HCT116 (cell line): ENCODE measurements around the gene ZNF227. TPM values are rescaled to one million over a fixed set of nuclear protein-coding genes. Genes with fewer than 3 reads are reported as not detected.

Source experiments
- ATAC-seq: fragments of 200-7000 bp; cut with Tn5 transposase; 2 replicates; pipeline ENCODE4 v1.9.1; 2020; ENCODE audit warnings: mild to moderate bottlenecking, moderate library complexity
- BruUV-seq: library from RNA; stranded (reverse); fragments of 400-500 nt; replicated peaks from 2 replicates; lab custom pipeline; 2021; lab: Mats Ljungman, UMichigan
- CTCF ChIA-PET: fragments of 300-600 bp; sonication (Branson Sonifier 250); formaldehyde crosslinking; loops from one replicate; lab custom pipeline; 2021; ENCODE audit warnings: antibody characterized with exemption; lab: Charles Lee
- POLR2A ChIA-PET: fragments of 300-600, 350-600 bp; sonication (Branson Sonifier 250); formaldehyde crosslinking; loops from one replicate; lab custom pipeline; 2021; ENCODE audit warnings: antibody characterized with exemption; lab: Charles Lee
- RAD21 ChIA-PET, 2 experiments: fragments of 300-600 bp; sonication (Branson Sonifier 250); formaldehyde crosslinking; loops; one replicate each; lab custom pipeline; 2023; ENCODE audit warnings: low total read pairs in 2 of 2; ENCODE audit not compliant: uncharacterized antibody in 2 of 2, unreplicated experiment in 2 of 2, low non-redundant PET in 1 of 2; lab: Charles Lee
- DNase-seq: peaks from one replicate; pipeline ENCODE4 v3.0.0-alpha.2; 2010; ENCODE audit warnings: low read depth, low spot score
- H2AFZ ChIP-seq: fragments of 200-600 bp; shearing (Covaris generic), sonication (generic); 2 replicates; pipeline ENCODE4 v1.6.1; 2017; ENCODE audit warnings: low read depth, mixed run types, mixed read lengths, antibody characterized with exemption, low read length; ENCODE audit not compliant: poor library complexity, severe bottlenecking
- H3K27ac ChIP-seq: 2 replicates; pipeline ENCODE4 v1.5.1; 2012; ENCODE audit warnings: low read depth, low read length
- H3K27me3 ChIP-seq: fragments of 200-600 bp; sonication (generic); 2 replicates; pipeline ENCODE4 v1.6.1; 2016; ENCODE audit warnings: mixed run types, low read length, mixed read lengths; ENCODE audit not compliant: insufficient read depth
- H3K36me3 ChIP-seq, 2 experiments: fragments of 200-500 bp in 1 of 2; fragments of 200-600 bp in 1 of 2; sonication (Bioruptor generic) in 1 of 2; sonication (generic) in 1 of 2; 2 replicates each; pipeline versions ENCODE4 v1.5.1 to v1.6.1; 2014 to 2016; ENCODE audit warnings: low read length in 2 of 2, inconsistent platforms in 1 of 2, mixed read lengths in 1 of 2, mixed run types in 1 of 2; ENCODE audit not compliant: insufficient read depth in 2 of 2, control insufficient read depth in 1 of 2
- H3K4me1 ChIP-seq, 2 experiments: fragments of 200-600 bp in 1 of 2; sonication (generic) in 1 of 2; 2 replicates each; pipeline versions ENCODE4 v1.5.1 to v1.6.1; 2012 to 2017; ENCODE audit warnings: low read length in 2 of 2, inconsistent platforms in 1 of 2, mild to moderate bottlenecking in 1 of 2, mixed read lengths in 1 of 2, mixed run types in 1 of 2, moderate library complexity in 1 of 2; ENCODE audit not compliant: insufficient read depth in 2 of 2, control insufficient read depth in 1 of 2
- H3K4me2 ChIP-seq: fragments of 200-600 bp; sonication (generic); 2 replicates; pipeline ENCODE4 v1.6.1; 2017; ENCODE audit warnings: mixed run types, low read length, mixed read lengths
- H3K4me3 ChIP-seq, 2 experiments: fragments of 200-600 bp in 1 of 2; sonication (generic) in 1 of 2; replicated peaks in 1 of 2; 2 replicates each; pipeline ENCODE4 v1.5.1; 2011 to 2016; ENCODE audit warnings: low read length in 2 of 2, control low read depth in 1 of 2, low read depth in 1 of 2, mild to moderate bottlenecking in 1 of 2, mixed read lengths in 1 of 2, mixed run types in 1 of 2
- H3K79me2 ChIP-seq: fragments of 200-600 bp; sonication (generic); 2 replicates; pipeline ENCODE4 v1.6.1; 2017; ENCODE audit warnings: mild to moderate bottlenecking, mixed run types, low read length, moderate library complexity, mixed read lengths; ENCODE audit not compliant: insufficient read depth
- H3K9ac ChIP-seq: fragments of 200-600 bp; sonication (generic); 2 replicates; pipeline ENCODE4 v1.6.1; 2016; ENCODE audit warnings: low read length, mixed read lengths
- H3K9me2 ChIP-seq: fragments of 200-600 bp; sonication (generic), shearing (Covaris generic); 2 replicates; pipeline ENCODE4 v1.6.1; 2017; ENCODE audit warnings: mixed run types, mild to moderate bottlenecking, moderate library complexity; ENCODE audit not compliant: insufficient read depth
- H3K9me3 ChIP-seq, 2 experiments: fragments of 200-500 bp in 1 of 2; fragments of 200-600 bp in 1 of 2; sonication (Bioruptor generic) in 1 of 2; sonication (generic) in 1 of 2; 2 replicates each; pipeline ENCODE4 v1.6.1; 2014 to 2017; ENCODE audit warnings: low read length in 2 of 2, mixed read lengths in 2 of 2, inconsistent platforms in 1 of 2, low read depth in 1 of 2, mild to moderate bottlenecking in 1 of 2, mixed run types in 1 of 2, moderate library complexity in 1 of 2; ENCODE audit not compliant: control insufficient read depth in 1 of 2, insufficient read depth in 1 of 2
- H4K20me1 ChIP-seq: fragments of 200-600 bp; sonication (generic), shearing (Covaris generic); 2 replicates; pipeline ENCODE4 v1.6.1; 2017; ENCODE audit warnings: mixed run types, mild to moderate bottlenecking, moderate library complexity; ENCODE audit not compliant: insufficient read depth
- CEBPB ChIP-seq: IDR thresholded peaks from 2 replicates; pipeline ENCODE4 v1.6.1; 2012; ENCODE audit warnings: low read depth
- CTCF ChIP-seq, 3 experiments: fragments of 200-600 bp in 1 of 3; sonication (generic) in 1 of 3; IDR thresholded peaks in 2 of 3; conservative IDR thresholded peaks in 1 of 3; 2 replicates each; pipeline ENCODE4 v1.5.1; 2012 to 2017; ENCODE audit warnings: low read depth in 2 of 3, low read length in 2 of 3, antibody characterized with exemption in 1 of 3, borderline replicate concordance in 1 of 3, control low read depth in 1 of 3, mild to moderate bottlenecking in 1 of 3, mixed read lengths in 1 of 3, mixed run types in 1 of 3, moderate library complexity in 1 of 3; ENCODE audit not compliant: insufficient read depth in 1 of 3
- EGR1 ChIP-seq: IDR thresholded peaks from 2 replicates; pipeline ENCODE4 v1.6.1; 2012; ENCODE audit warnings: low read depth
- FOSL1 ChIP-seq: IDR thresholded peaks from 2 replicates; pipeline ENCODE4 v1.6.1; 2012; ENCODE audit warnings: low read depth
- MAX ChIP-seq: IDR thresholded peaks from 2 replicates; pipeline ENCODE4 v1.6.1; 2012
- REST ChIP-seq: IDR thresholded peaks from 2 replicates; pipeline ENCODE4 v1.6.1; 2012; ENCODE audit warnings: low read depth
- SIN3A ChIP-seq: IDR thresholded peaks from 2 replicates; pipeline ENCODE4 v1.6.1; 2012; ENCODE audit warnings: low read depth
- SP1 ChIP-seq: IDR thresholded peaks from 2 replicates; pipeline ENCODE4 v1.6.1; 2012; ENCODE audit warnings: low read depth
- YY1 ChIP-seq: IDR thresholded peaks from 2 replicates; pipeline ENCODE4 v1.6.1; 2011; ENCODE audit warnings: low read length, low read depth, moderate library complexity, mild to moderate bottlenecking; ENCODE audit not compliant: insufficient replicate concordance; ENCODE audit errors: extremely low read depth
- ZBTB33 ChIP-seq: IDR thresholded peaks from 2 replicates; pipeline ENCODE4 v1.6.1; 2011; ENCODE audit warnings: mild to moderate bottlenecking, low read length, moderate library complexity; ENCODE audit not compliant: insufficient replicate concordance; ENCODE audit errors: extremely low read depth
- ZNF274 ChIP-seq: fragments of 200-500 bp; sonication (Bioruptor generic); IDR thresholded peaks from 2 replicates; pipeline ENCODE4 v1.6.1; 2014; ENCODE audit warnings: mild to moderate bottlenecking, low read depth, low read length, inconsistent platforms
- intact Hi-C: fragments of 100-400 bp; cut with micrococcal nuclease; formaldehyde crosslinking; loops from 2 replicates; pipeline ENCODE4 v1.10.0; 2022
- total RNA-seq: library from RNA; stranded (reverse); gene quantifications from one replicate; pipeline ENCODE4 v1.2.1, GENCODE V29; 2021; ENCODE audit not compliant: unreplicated experiment

Gene ZNF227
- total RNA-seq, 1 experiment from 2014 or later: 14.4 TPM

- CTCF ChIA-PET: no interaction called here
- TF ChIP-seq EGR1: no peak
- TF ChIP-seq SIN3A: no peak
- TF ChIP-seq CEBPB: no peak
- peaks cover 5 to 16% of the 10 kb centered on the region in 2 experiments for H3K9me3 ChIP-seq
Measured at GRCh38 chr19:44255705-44256411, 43.5 kb downstream of the ZNF227 start.

GRCh38 chr19:44258136-44258535 is 45.8 kb downstream of the ZNF227 start:
- H3K4me2 ChIP-seq: no peak overlapping the region
- no peak for ATAC-seq
- no peak for DNase-seq
- H3K27ac ChIP-seq: no peak overlapping the region
- intact Hi-C loops: no loop called here
- no peak overlapping the region for H2AFZ ChIP-seq
- no peak overlapping the region for H3K9ac ChIP-seq
- CTCF ChIA-PET: no interaction called here
- H3K4me3 ChIP-seq: no peak overlapping the region
- H3K79me2 ChIP-seq: no peaks in the 10 kb centered on the region
- no peaks in the 10 kb centered on the region for H3K9me2 ChIP-seq
- H3K36me3 ChIP-seq: no peaks in the 10 kb centered on the region
- H3K9me3 ChIP-seq: peaks cover 5 to 16% of the 10 kb centered on the region in 2 experiments
- H3K27me3 ChIP-seq: no peaks in the 10 kb centered on the region
- RAD21 ChIA-PET: no interaction called here
- H4K20me1 ChIP-seq: no peaks in the 10 kb centered on the region
- POLR2A ChIA-PET: no interaction called here
- no TSS peak for BruUV-seq
- no peaks in the 10 kb centered on the region for H3K4me1 ChIP-seq
- TF ChIP-seq CTCF (IDR thresholded peaks at IDR 0.05 in 2 of 3, conservative IDR thresholded peaks at IDR 0.05 in 1 of 3; ENCODE audit: borderline replicate concordance in 1 of 3, insufficient read depth in 1 of 3, low read depth in 2 of 3, low read length in 2 of 3): no peak
- no peak for TF ChIP-seq YY1
- TF ChIP-seq REST: no peak
- no peak for TF ChIP-seq ZNF274
- no peak for TF ChIP-seq FOSL1
- no peak for TF ChIP-seq CEBPB
- no peak for TF ChIP-seq SP1
- TF ChIP-seq ZBTB33: no peak
- no peak for TF ChIP-seq MAX

More at GRCh38 chr19:44255705-44256411, 43.5 kb downstream of the ZNF227 start:
- Histone ChIP-seq H3K9me2 (no peaks in the 10 kb centered on the region), H3K36me3 (no peaks in the 10 kb centered on the region), H3K4me3 (no peak overlapping the region), H3K4me1 (no peaks in the 10 kb centered on the region), H3K79me2 (no peaks in the 10 kb centered on the region), H3K9ac (no peak overlapping the region), H2AFZ (no peak overlapping the region), H3K4me2 (no peak overlapping the region), H3K27me3 (no peaks in the 10 kb centered on the region), H4K20me1 (no peaks in the 10 kb centered on the region), H3K27ac (no peak overlapping the region)
- ChIA-PET RAD21 (no interaction called here), POLR2A (no interaction called here)
- ATAC-seq: no peak
- no TSS peak for BruUV-seq
- intact Hi-C loops: no loop called here
- no peak for DNase-seq
